SK-N-SH treated with all-trans-retinoic acid at 6 μM for 48 hours (cell line): Measurements from ENCODE around the gene GPR55.

ENCODE experiments used
- ARNTL ChIP-seq: fragments of 450-650 bp; formaldehyde crosslinking; IDR thresholded peaks from 2 replicates; pipeline ENCODE4 v1.5.0; 2020; ENCODE audit warnings: low read depth, mild to moderate bottlenecking, moderate library complexity, borderline replicate concordance
- BACH2 ChIP-seq: fragments of 250-450 bp; sonication (Bioruptor Pico); IDR thresholded peaks from 2 replicates; pipeline ENCODE4 v1.9.0; 2021; ENCODE audit warnings: mild to moderate bottlenecking, borderline replicate concordance
- CSDC2 ChIP-seq: fragments of 250-450 bp; sonication (Bioruptor Pico); IDR thresholded peaks from 2 replicates; pipeline ENCODE4 v1.5.0; 2020; ENCODE audit warnings: mild to moderate bottlenecking, moderate library complexity
- OSR1 ChIP-seq: fragments of 250-450 bp; sonication (Bioruptor Pico); IDR thresholded peaks from 2 replicates; pipeline ENCODE4 v1.8.0; 2022; ENCODE audit warnings: moderate library complexity, mild to moderate bottlenecking, inconsistent platforms
- PATZ1 ChIP-seq: fragments of 250-450 bp; sonication (Bioruptor Pico); IDR thresholded peaks from 2 replicates; pipeline ENCODE4 v1.8.0; 2020; ENCODE audit warnings: mild to moderate bottlenecking, moderate library complexity, borderline replicate concordance
- PPARA ChIP-seq: fragments of 250-450 bp; sonication (Bioruptor Pico); IDR thresholded peaks from 2 replicates; pipeline ENCODE4 v1.5.0; 2020; ENCODE audit warnings: mild to moderate bottlenecking, borderline replicate concordance
- RARB ChIP-seq: fragments of 250-450 bp; sonication (Bioruptor Pico); IDR thresholded peaks from 2 replicates; pipeline ENCODE4 v1.8.0; 2021; ENCODE audit warnings: mild to moderate bottlenecking, moderate library complexity
- SNAI2 ChIP-seq: fragments of 250-450 bp; sonication (Bioruptor Pico); IDR thresholded peaks from 2 replicates; pipeline ENCODE4 v1.5.0; 2020; ENCODE audit warnings: mild to moderate bottlenecking, moderate library complexity
- TOX ChIP-seq: fragments of 250-450 bp; sonication (Bioruptor Pico); IDR thresholded peaks from 2 replicates; pipeline ENCODE4 v1.8.0; 2021; ENCODE audit warnings: mild to moderate bottlenecking, moderate library complexity, borderline replicate concordance
- TSHZ2 ChIP-seq: fragments of 250-450 bp; sonication (Bioruptor Pico); IDR thresholded peaks from 2 replicates; pipeline ENCODE4 v1.5.0; 2020; ENCODE audit warnings: mild to moderate bottlenecking, moderate library complexity
- ZC3H10 ChIP-seq: fragments of 250-450 bp; sonication (Bioruptor Pico); IDR thresholded peaks from 2 replicates; pipeline ENCODE4 v1.5.1; 2021; ENCODE audit warnings: mild to moderate bottlenecking, moderate library complexity
- ZFP30 ChIP-seq: fragments of 450-650 bp; formaldehyde crosslinking; IDR thresholded peaks from 2 replicates; pipeline ENCODE4 v1.5.0; 2022; ENCODE audit warnings: mild to moderate bottlenecking, moderate library complexity
- ZNF565 ChIP-seq: fragments of 450-650 bp; formaldehyde crosslinking; conservative IDR thresholded peaks from 2 replicates; pipeline ENCODE4 v1.5.0; 2020; ENCODE audit warnings: low read depth, mild to moderate bottlenecking, moderate library complexity
- ZNF8 ChIP-seq: fragments of 450-650 bp; formaldehyde crosslinking; IDR thresholded peaks from 2 replicates; pipeline ENCODE4 v1.5.0; 2020; ENCODE audit warnings: mild to moderate bottlenecking, moderate library complexity

GRCh38 chr2:230864605-230865306 lies 60.3 kb downstream of the GPR55 start, which contains the start of gene ITM2C:
- TF ChIP-seq ZC3H10 (CRISPR knock-in tag), result no peak
- no peak for TF ChIP-seq ZFP30 (CRISPR knock-in tag)
- TF ChIP-seq ARNTL (CRISPR knock-in tag), result no peak
- TF ChIP-seq ZNF8 (CRISPR knock-in tag), result no peak
- no peak for TF ChIP-seq TOX
- no peak for TF ChIP-seq CSDC2
- no peak for TF ChIP-seq OSR1
- TF ChIP-seq PATZ1 (CRISPR knock-in tag), result no peak
- TF ChIP-seq TSHZ2 (CRISPR knock-in tag), result no peak
- TF ChIP-seq SNAI2 (CRISPR knock-in tag), result no peak
- TF ChIP-seq PPARA (CRISPR knock-in tag), result no peak
- TF ChIP-seq BACH2 (CRISPR knock-in tag), result no peak
- TF ChIP-seq RARB (CRISPR knock-in tag), result no peak
- TF ChIP-seq ZNF565, result no peak
